K562 (cell line): ENCODE measurements around the gene RGS9. TPM values are rescaled to one million over a fixed set of nuclear protein-coding genes. Genes with fewer than 3 reads are reported as not detected.

Source experiments
- ATAC-seq: fragments of 200-7000 bp; cut with Tn5 transposase; 3 replicates; pipeline ENCODE4 v1.9.1; 2020; ENCODE audit warnings: moderate library complexity
- BruUV-seq: library from RNA; stranded (reverse); fragments of 400-500 nt; replicated peaks from 2 replicates; lab custom pipeline; 2021; lab: Mats Ljungman, UMichigan
- CTCF ChIA-PET: fragments of 300-600 bp; formaldehyde crosslinking; extraction: SDS; loops from one replicate; lab custom pipeline; 2021; ENCODE audit warnings: low intra/inter-chr PET ratio; lab: Yijun Ruan, JAX
- POLR2A ChIA-PET: fragments of 300-600, 350-650 bp; sonication (Branson Sonifier 250); formaldehyde crosslinking; extraction: SDS; loops from one replicate; lab custom pipeline; 2021; ENCODE audit warnings: antibody characterized with exemption, inconsistent platforms; lab: Yijun Ruan, JAX
- DNase-seq, 4 experiments: peaks; one replicate each; pipeline versions ENCODE4 v3.0.0 to v3.0.0-alpha.2; 2011 to 2018; ENCODE audit warnings: low spot score in 3 of 4, mixed read lengths in 3 of 4; ENCODE audit errors: extremely low read depth in 1 of 4
- FAIRE-seq: peaks from 2 replicates; lab custom pipeline; 2011; peaks lifted over from hg19 to GRCh38; lab: Jason Lieb, UNC
- H2AFZ ChIP-seq: 2 replicates; pipeline ENCODE4 v1.6.0; 2011; ENCODE audit warnings: low read depth, low read length, control low read depth, inconsistent platforms
- H3K27ac ChIP-seq: fragments of 200-600 bp; 3 replicates; pipeline ENCODE4 v1.8.0; 2011; ENCODE audit warnings: low read depth, mild to moderate bottlenecking, control low read depth, inconsistent platforms, low read length, moderate library complexity, mixed read lengths; ENCODE audit errors: extremely low read depth
- H3K27me3 ChIP-seq, 2 experiments: fragments of 300-600 bp in 1 of 2; 2 replicates in 1 of 2; 3 replicates in 1 of 2; pipeline versions ENCODE4 v1.6.0 to v1.8.0; 2011; ENCODE audit warnings: inconsistent platforms in 2 of 2, low read length in 2 of 2, mild to moderate bottlenecking in 1 of 2, mixed read lengths in 1 of 2, moderate library complexity in 1 of 2; ENCODE audit not compliant: control insufficient read depth in 2 of 2, insufficient read depth in 2 of 2
- H3K36me3 ChIP-seq: fragments of 300-600 bp; 3 replicates; pipeline ENCODE4 v1.8.0; 2011; ENCODE audit warnings: mild to moderate bottlenecking, low read length, inconsistent platforms; ENCODE audit not compliant: control insufficient read depth, insufficient read depth
- H3K4me1 ChIP-seq, 2 experiments: fragments of 200-600 bp in 1 of 2; replicated peaks in 1 of 2; 2 replicates in 1 of 2; 3 replicates in 1 of 2; pipeline versions ENCODE4 v1.5.1 to v1.8.0; 2011; ENCODE audit warnings: inconsistent platforms in 2 of 2, low read length in 2 of 2, mild to moderate bottlenecking in 1 of 2, mixed read lengths in 1 of 2, moderate library complexity in 1 of 2; ENCODE audit not compliant: control insufficient read depth in 2 of 2, insufficient read depth in 2 of 2
- H3K4me2 ChIP-seq: 2 replicates; pipeline ENCODE4 v1.6.1; 2011; ENCODE audit warnings: low read length, control low read depth, inconsistent platforms, mixed read lengths; ENCODE audit not compliant: insufficient read depth
- H3K4me3 ChIP-seq: fragments of 200-600 bp; sonication (generic), shearing (Covaris generic); 2 replicates; pipeline ENCODE4 v1.5.1; 2016; ENCODE audit warnings: control low read depth, inconsistent platforms
- H3K79me2 ChIP-seq: fragments of 200-600 bp; 3 replicates; pipeline ENCODE4 v1.8.0; 2011; ENCODE audit warnings: low read length, inconsistent platforms; ENCODE audit not compliant: control insufficient read depth, insufficient read depth
- H3K9ac ChIP-seq, 2 experiments: 2 replicates each; pipeline versions ENCODE4 v1.6.0 to v1.6.1; 2011; ENCODE audit warnings: low read depth in 2 of 2, low read length in 2 of 2, control low read depth in 1 of 2, inconsistent platforms in 1 of 2, mild to moderate bottlenecking in 1 of 2, mixed read lengths in 1 of 2; ENCODE audit not compliant: insufficient read depth in 1 of 2
- H3K9me1 ChIP-seq: one replicate; pipeline ENCODE4 v1.6.0; 2011; ENCODE audit warnings: inconsistent platforms, mild to moderate bottlenecking, low read length, moderate library complexity; ENCODE audit not compliant: control insufficient read depth, insufficient read depth
- H3K9me3 ChIP-seq: replicated peaks from 2 replicates; pipeline ENCODE4 v1.5.1; 2011; ENCODE audit warnings: low read depth, low read length, inconsistent platforms; ENCODE audit not compliant: control insufficient read depth, insufficient read depth
- H4K20me1 ChIP-seq: replicated peaks from 2 replicates; pipeline ENCODE4 v1.6.1; 2011; ENCODE audit warnings: low read length, inconsistent platforms, mixed read lengths; ENCODE audit not compliant: control insufficient read depth, insufficient read depth
- AFF1 ChIP-seq, 2 experiments: fragments of 450-650 bp; IDR thresholded peaks; 2 replicates each; pipeline ENCODE4 v1.6.1; 2018; ENCODE audit warnings: mild to moderate bottlenecking in 2 of 2, low read depth in 1 of 2; ENCODE audit not compliant: partially characterized antibody in 2 of 2
- BRD4 ChIP-seq: fragments of 200-600 bp; sonication (generic); IDR thresholded peaks from 2 replicates; pipeline ENCODE4 v1.6.1; 2017; ENCODE audit warnings: inconsistent platforms
- ETV1 ChIP-seq: fragments of 450-650 bp; conservative IDR thresholded peaks from 2 replicates; pipeline ENCODE4 v1.6.1; 2016; ENCODE audit warnings: missing genetic modification characterization, control low read depth, low read depth, missing compliant biosample characterization
- GABPA ChIP-seq: fragments of 200-800 bp; sonication (Bioruptor generic); conservative IDR thresholded peaks from 2 replicates; pipeline ENCODE4 v1.6.1; 2016; ENCODE audit warnings: low read depth, missing genetic modification characterization, missing compliant biosample characterization
- GATA2 ChIP-seq: sonication (generic); formaldehyde crosslinking; IDR thresholded peaks from 2 replicates; pipeline ENCODE4 v1.4.0; 2020; ENCODE audit warnings: mild to moderate bottlenecking, missing genetic modification reagents
- KLF6 ChIP-seq: fragments of 250-450 bp; sonication (Bioruptor Pico); IDR thresholded peaks from 2 replicates; pipeline ENCODE4 v1.4.0; 2020; ENCODE audit warnings: mild to moderate bottlenecking, moderate library complexity, borderline replicate concordance
- MAX ChIP-seq: sonication (generic); formaldehyde crosslinking; IDR thresholded peaks from 2 replicates; pipeline ENCODE4 v1.9.0; 2022; ENCODE audit warnings: mild to moderate bottlenecking, missing genetic modification reagents
- RFX7 ChIP-seq: fragments of 250-450 bp; sonication (Bioruptor Pico); IDR thresholded peaks from 2 replicates; pipeline ENCODE4 v1.5.1; 2021; ENCODE audit warnings: mild to moderate bottlenecking
- SMARCE1 ChIP-seq: fragments of 450-650 bp; IDR thresholded peaks from 2 replicates; pipeline ENCODE4 v1.7.1; 2016; ENCODE audit warnings: mild to moderate bottlenecking
- TCF3 ChIP-seq: sonication (generic); formaldehyde crosslinking; IDR thresholded peaks from 2 replicates; pipeline ENCODE4 v1.4.0; 2020; ENCODE audit warnings: mild to moderate bottlenecking, missing genetic modification reagents
- WGBS: fragments of 100-300 bp; shearing (Covaris generic); methylation state at CpG from one replicate; pipeline ENCODE4 v1.1.6; 2016; ENCODE audit warnings: low coverage, mixed read lengths; ENCODE audit not compliant: insufficient coverage; ENCODE audit errors: missing lambda C conversion rate; 5-methylcytosine and 5-hydroxymethylcytosine counted together
- in situ Hi-C: fragments of 300-500 bp; cut with MboI; formaldehyde crosslinking; loops from 4 replicates; pipeline ENCODE4 v1.15.0; 2018; ENCODE audit warnings: inconsistent platforms, mixed read lengths
- intact Hi-C: fragments of 100-400 bp; cut with micrococcal nuclease; formaldehyde crosslinking; loops from 2 replicates; pipeline ENCODE4 v1.14.2; 2022
- polyA plus RNA-seq, 8 experiments: library from polyadenylated mRNA; depleted of rRNA in 4 of 8; stranded (reverse) in 5 of 8; unstranded in 3 of 8; fragments of >200 nt; fragmentation: Nextera tagmentation in 2 of 8; fragmentation: Illumina TruSeq in 1 of 8; extraction: Ambion mirVana in 2 of 8; extraction: Trizol in 1 of 8; gene quantifications; 2 replicates each; pipeline versions ENCODE4 v1.2.1 to v1.2.3, GENCODE V29; 2011 to 2014; ENCODE audit warnings: inconsistent platforms in 1 of 8, missing spikeins in 1 of 8
- total RNA-seq, 7 experiments: library from RNA; depleted of rRNA in 6 of 7; stranded (reverse); fragments of >200 nt in 6 of 7; fragmentation: Illumina TruSeq in 2 of 7; extraction: Trizol in 2 of 7; gene quantifications; 2 replicates each; pipeline versions ENCODE4 v1.2.1 to v1.2.3, GENCODE V29; 2011 to 2021; ENCODE audit warnings: low replicate concordance in 1 of 7
- TF ChIP-seq, protein P1 (sequence below), 2 experiments: fragments of 200-800 bp in 1 of 2; sonication (Bioruptor generic) in 1 of 2; sonication (generic) in 1 of 2; formaldehyde crosslinking in 1 of 2; IDR thresholded peaks in 1 of 2; conservative IDR thresholded peaks in 1 of 2; 2 replicates each; pipeline versions ENCODE4 v1.5.0 to v1.6.1; 2016 to 2020; ENCODE audit warnings: missing compliant biosample characterization in 1 of 2, missing genetic modification characterization in 1 of 2, missing genetic modification reagents in 1 of 2
- TF ChIP-seq, protein P2 (sequence below): fragments of 450-650 bp; IDR thresholded peaks from 2 replicates; pipeline ENCODE4 v1.6.1; 2016; ENCODE audit warnings: missing biosample characterization, missing genetic modification characterization
- TF ChIP-seq, protein P3 (sequence below): sonication (generic); formaldehyde crosslinking; IDR thresholded peaks from 2 replicates; pipeline ENCODE4 v1.8.0; 2023; ENCODE audit warnings: mild to moderate bottlenecking, missing genetic modification reagents

The RGS9 gene
- total and polyA plus RNA-seq, 9 of the 15 experiments (the other 6 are each of a cell fraction or from before 2014, with no cell fraction given) = 0.18 to 1.4 (median 0.55) TPM

- WGBS = 31% methylated on average over 5 of the region's 5 CpGs
- no peaks in the 10 kb centered on the region for H3K9me1 ChIP-seq
- no TSS peak for BruUV-seq
- no peaks in the 10 kb centered on the region for H3K36me3 ChIP-seq
- no peak overlapping the region for H3K4me3 ChIP-seq
- ChIA-PET CTCF (no interaction called here), POLR2A (interaction anchor here (0.8 kb wide), 1 partner anchor 337 kb away, joined by 3 read pairs; no protein-coding TSS in a partner anchor)
- ATAC-seq (peak; percentile 89), FAIRE-seq (peak; percentile 93), DNase-seq (peak in 2 of 4 experiments; percentile 67 to 78)
- H3K27me3 ChIP-seq = no peaks in the 10 kb centered on the region
- peak overlapping the region; percentile 83 for H2AFZ ChIP-seq
- H3K4me1 ChIP-seq = peaks cover 5 to 15% of the 10 kb centered on the region in 2 experiments; a peak in 2 of 5 replicates
- H3K79me2 ChIP-seq = no peaks in the 10 kb centered on the region
- H3K27ac ChIP-seq = no peak overlapping the region
- in situ Hi-C loops (no loop called here), intact Hi-C loops (no loop called here)
- H4K20me1 ChIP-seq = no peaks in the 10 kb centered on the region
- peak overlapping the region; percentile 7; the same call in 1 of the 2 replicates for H3K4me2 ChIP-seq
- H3K9me3 ChIP-seq = no peaks in the 10 kb centered on the region
- H3K9ac ChIP-seq = no peak overlapping the region
- TF ChIP-seq SMARCE1 (peak; percentile 39; the same call in 1 of the 2 replicates), MAX (CRISPR knock-in tag) (peak; percentile 92), AFF1 (IDR thresholded peaks at IDR 0.05; ENCODE audit: low read depth in 1 of 2, partially characterized antibody in 2 of 2) (no peak), BRD4 (no peak), GABPA (peak; percentile 60), RFX7 (no peak), KLF6 (CRISPR knock-in tag) (peak; percentile 17; the same call in 1 of the 2 replicates), ETV1 (tag) (peak; percentile 56), GATA2 (no peak), TCF3 (CRISPR knock-in tag) (peak; percentile 57)
- TF ChIP-seq, protein P1, sequence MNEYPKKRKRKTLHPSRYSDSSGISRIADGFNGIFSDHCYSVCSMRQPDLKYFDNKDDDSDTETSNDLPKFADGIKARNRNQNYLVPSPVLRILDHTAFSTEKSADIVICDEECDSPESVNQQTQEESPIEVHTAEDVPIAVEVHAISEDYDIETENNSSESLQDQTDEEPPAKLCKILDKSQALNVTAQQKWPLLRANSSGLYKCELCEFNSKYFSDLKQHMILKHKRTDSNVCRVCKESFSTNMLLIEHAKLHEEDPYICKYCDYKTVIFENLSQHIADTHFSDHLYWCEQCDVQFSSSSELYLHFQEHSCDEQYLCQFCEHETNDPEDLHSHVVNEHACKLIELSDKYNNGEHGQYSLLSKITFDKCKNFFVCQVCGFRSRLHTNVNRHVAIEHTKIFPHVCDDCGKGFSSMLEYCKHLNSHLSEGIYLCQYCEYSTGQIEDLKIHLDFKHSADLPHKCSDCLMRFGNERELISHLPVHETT (CRISPR knock-in tag; conservative IDR thresholded peaks at IDR 0.05 in 1 of 2, IDR thresholded peaks at IDR 0.05 in 1 of 2) = peak in 1 of 2 experiments; percentile 52; a peak in 1 of 4 replicates
- TF ChIP-seq, protein P2, sequence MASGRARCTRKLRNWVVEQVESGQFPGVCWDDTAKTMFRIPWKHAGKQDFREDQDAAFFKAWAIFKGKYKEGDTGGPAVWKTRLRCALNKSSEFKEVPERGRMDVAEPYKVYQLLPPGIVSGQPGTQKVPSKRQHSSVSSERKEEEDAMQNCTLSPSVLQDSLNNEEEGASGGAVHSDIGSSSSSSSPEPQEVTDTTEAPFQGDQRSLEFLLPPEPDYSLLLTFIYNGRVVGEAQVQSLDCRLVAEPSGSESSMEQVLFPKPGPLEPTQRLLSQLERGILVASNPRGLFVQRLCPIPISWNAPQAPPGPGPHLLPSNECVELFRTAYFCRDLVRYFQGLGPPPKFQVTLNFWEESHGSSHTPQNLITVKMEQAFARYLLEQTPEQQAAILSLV = no peak
- TF ChIP-seq, protein P3, sequence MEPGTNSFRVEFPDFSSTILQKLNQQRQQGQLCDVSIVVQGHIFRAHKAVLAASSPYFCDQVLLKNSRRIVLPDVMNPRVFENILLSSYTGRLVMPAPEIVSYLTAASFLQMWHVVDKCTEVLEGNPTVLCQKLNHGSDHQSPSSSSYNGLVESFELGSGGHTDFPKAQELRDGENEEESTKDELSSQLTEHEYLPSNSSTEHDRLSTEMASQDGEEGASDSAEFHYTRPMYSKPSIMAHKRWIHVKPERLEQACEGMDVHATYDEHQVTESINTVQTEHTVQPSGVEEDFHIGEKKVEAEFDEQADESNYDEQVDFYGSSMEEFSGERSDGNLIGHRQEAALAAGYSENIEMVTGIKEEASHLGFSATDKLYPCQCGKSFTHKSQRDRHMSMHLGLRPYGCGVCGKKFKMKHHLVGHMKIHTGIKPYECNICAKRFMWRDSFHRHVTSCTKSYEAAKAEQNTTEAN = no peak
These were observed 6.3 kb upstream of the RGS9 start for GRCh38 chr17:65130832-65131231.
